RPMI7951 (cell line): ENCODE results near the gene PLSCR5. TPM values are rescaled to one million over a fixed set of nuclear protein-coding genes. Genes with fewer than 3 reads are reported as not detected.

ENCODE experiments used
- DNase-seq: peaks from one replicate; pipeline ENCODE4 v3.0.0-alpha.2; 2012; ENCODE audit warnings: low read depth
- total RNA-seq: library from RNA; depleted of rRNA; stranded (reverse); fragments of >200 nt; shearing (Covaris generic); gene quantifications from 2 replicates; pipeline ENCODE4 v1.2.3, GENCODE V29; 2014; rRNA removed

PLSCR5 gene
- total RNA-seq, 1 experiment from 2014 or later, result not detected

GRCh38 chr3:146544002-146544928 lies 60.9 kb downstream of the PLSCR5 start, which contains the start of gene PLSCR1:
TSS of gene PLSCR1 (minus strand) at chr3:146544607. CDS start at chr3:146536552, 8,055 bp downstream.
- DNase-seq, result peak; percentile 99

- peak; percentile 16 for DNase-seq
Measured at GRCh38 chr3:146543461-146544001, 61.6 kb downstream of the PLSCR5 start.

GRCh38 chr3:146542978-146543377 lies 62.2 kb downstream of the PLSCR5 start:
- DNase-seq, result no peak

GRCh38 chr3:146542179-146542578 lies 63.0 kb downstream of the PLSCR5 start:
- no peak for DNase-seq

GRCh38 chr3:146540978-146541377 lies 64.2 kb downstream of the PLSCR5 start:
- no peak for DNase-seq

- DNase-seq, result no peak
Measured at GRCh38 chr3:146540236-146540635, 64.9 kb downstream of the PLSCR5 start.

GRCh38 chr3:146539315-146539714 lies 65.8 kb downstream of the PLSCR5 start:
- no peak for DNase-seq

- no peak for DNase-seq
Measured at GRCh38 chr3:146537603-146538002, 67.5 kb downstream of the PLSCR5 start.

GRCh38 chr3:146536681-146537080 lies 68.5 kb downstream of the PLSCR5 start:
- no peak for DNase-seq

Other genes starting within 250 kb of the PLSCR5 start
- not detected in 2 replicates for gene PLSCR2, start 135.8 kb downstream of the PLSCR5 start, total RNA-seq
- gene PLSCR1, start 60.7 kb downstream of the PLSCR5 start, total RNA-seq, result 66.6 and 81.7 TPM in 2 replicates